MM.1S (cell line): ENCODE data around the gene CPNE2.

Experiments used
- DNase-seq: peaks from one replicate; pipeline ENCODE4 v3.0.0-alpha.2; 2015
- H2AFZ ChIP-seq: fragments of 300-600 bp; sonication (generic); 2 replicates; pipeline ENCODE4 v1.6.0; 2016; ENCODE audit warnings: antibody characterized with exemption, low read length
- H3F3A ChIP-seq: fragments of 300-600 bp; sonication (generic); 2 replicates; pipeline ENCODE4 v1.6.1; 2016; ENCODE audit warnings: mild to moderate bottlenecking, antibody characterized with exemption, low read length, moderate library complexity, mixed read lengths; ENCODE audit not compliant: insufficient read depth
- H3K27ac ChIP-seq: fragments of 300-600 bp; sonication (generic); 2 replicates; pipeline ENCODE4 v1.5.1; 2016; ENCODE audit warnings: mild to moderate bottlenecking, low read length
- H3K27me3 ChIP-seq: fragments of 300-600 bp; sonication (generic); replicated peaks from 2 replicates; pipeline ENCODE4 v1.6.0; 2016; ENCODE audit warnings: low read length; ENCODE audit not compliant: insufficient read depth
- H3K36me3 ChIP-seq: fragments of 300-600 bp; sonication (generic); replicated peaks from 2 replicates; pipeline ENCODE4 v1.6.1; 2016; ENCODE audit warnings: mild to moderate bottlenecking, low read length, mixed read lengths; ENCODE audit not compliant: insufficient read depth
- H3K4me1 ChIP-seq: fragments of 300-600 bp; sonication (generic); 2 replicates; pipeline ENCODE4 v1.6.1; 2016; ENCODE audit warnings: low read length, mixed read lengths
- H3K4me2 ChIP-seq: fragments of 300-600 bp; sonication (generic); 2 replicates; pipeline ENCODE4 v1.6.0; 2016; ENCODE audit warnings: low read depth, low read length
- H3K4me3 ChIP-seq: fragments of 300-600 bp; sonication (generic); 2 replicates; pipeline ENCODE4 v1.5.1; 2016; ENCODE audit warnings: low read length, mixed read lengths
- H3K79me2 ChIP-seq: fragments of 300-600 bp; sonication (generic); 2 replicates; pipeline ENCODE4 v1.6.1; 2016; ENCODE audit warnings: mixed run types, low read length, mixed read lengths
- H3K9ac ChIP-seq: fragments of 300-600 bp; sonication (generic); 2 replicates; pipeline ENCODE4 v1.6.1; 2016; ENCODE audit warnings: low read length, mixed read lengths
- H3K9me2 ChIP-seq: fragments of 300-600 bp; sonication (generic); replicated peaks from 2 replicates; pipeline ENCODE4 v1.6.1; 2016; ENCODE audit warnings: mild to moderate bottlenecking, low read length, mixed read lengths; ENCODE audit not compliant: insufficient read depth
- H3K9me3 ChIP-seq: fragments of 300-600 bp; sonication (generic); replicated peaks from 2 replicates; pipeline ENCODE4 v1.6.1; 2016; ENCODE audit warnings: mild to moderate bottlenecking, low read length, mixed read lengths; ENCODE audit not compliant: insufficient read depth
- H4K20me1 ChIP-seq: fragments of 300-600 bp; sonication (generic); 2 replicates; pipeline ENCODE4 v1.6.1; 2016; ENCODE audit warnings: mild to moderate bottlenecking, low read length, moderate library complexity, mixed read lengths; ENCODE audit not compliant: insufficient read depth
- CTCF ChIP-seq: fragments of 300-600 bp; sonication (generic); IDR thresholded peaks from 2 replicates; pipeline ENCODE4 v1.5.1; 2016; ENCODE audit warnings: antibody characterized with exemption, low read length, mixed read lengths
- EZH2 ChIP-seq: fragments of 300-600 bp; sonication (generic); optimal IDR thresholded peaks from 2 replicates; pipeline ENCODE3; 2017; ENCODE audit warnings: low read depth, mild to moderate bottlenecking, antibody characterized with exemption, low read length, mixed read lengths
- EZH2phosphoT487 ChIP-seq: fragments of 300-600 bp; sonication (generic); IDR thresholded peaks from 2 replicates; pipeline ENCODE4 v1.6.1; 2018; ENCODE audit warnings: antibody characterized with exemption, low read length

Gene CPNE2

GRCh38 chr16:57196286-57196685 lies 103.9 kb downstream of the CPNE2 start:
- Histone ChIP-seq H3K9me2 (no peaks in the 10 kb centered on the region), H3K4me1 (peaks cover 22% of the 10 kb centered on the region; the same call in 1 of the 2 replicates), H3K4me2 (no peak overlapping the region), H3F3A (peaks cover 8% of the 10 kb centered on the region; the same call in 1 of the 2 replicates), H3K27ac (no peak overlapping the region), H3K36me3 (no peaks in the 10 kb centered on the region), H3K9ac (no peak overlapping the region), H4K20me1 (no peaks in the 10 kb centered on the region), H3K9me3 (no peaks in the 10 kb centered on the region), H2AFZ (no peak overlapping the region), H3K27me3 (no peaks in the 10 kb centered on the region), H3K79me2 (peaks cover 55% of the 10 kb centered on the region), H3K4me3 (no peak overlapping the region)
- TF ChIP-seq CTCF = no peak
- DNase-seq = no peak

GRCh38 chr16:57196753-57197152 lies 104.4 kb downstream of the CPNE2 start:
- no peak for DNase-seq
- H3K9me3 ChIP-seq = no peaks in the 10 kb centered on the region
- H3K27me3 ChIP-seq = no peaks in the 10 kb centered on the region
- H3K79me2 ChIP-seq = peaks cover 50% of the 10 kb centered on the region
- H3K9me2 ChIP-seq = no peaks in the 10 kb centered on the region
- H4K20me1 ChIP-seq = no peaks in the 10 kb centered on the region
- H3K4me1 ChIP-seq = peaks cover 20% of the 10 kb centered on the region; the same call in 1 of the 2 replicates
- no peak overlapping the region for H3K4me3 ChIP-seq
- TF ChIP-seq EZH2 (no peak), EZH2phosphoT487 (no peak), CTCF (no peak)
- H3K4me2 ChIP-seq = no peak overlapping the region
- no peak overlapping the region for H2AFZ ChIP-seq
- H3K27ac ChIP-seq = no peak overlapping the region
- peaks cover 8% of the 10 kb centered on the region; the same call in 1 of the 2 replicates for H3F3A ChIP-seq
- no peak overlapping the region for H3K9ac ChIP-seq
- no peaks in the 10 kb centered on the region for H3K36me3 ChIP-seq
